GM21786 (cell line): ENCODE results near the gene AHCTF1.
"Not testable (repeated sequence)": the region's sequence is repeated elsewhere in the genome, so short reads cannot be mapped to it uniquely, and the experiment has no call there.

Source experiments
- ATAC-seq: cut with Tn5 transposase; IDR thresholded peaks from one replicate; pipeline ENCODE4 v1.9.1; 2021; ENCODE audit not compliant: unreplicated experiment

The AHCTF1 gene

GRCh38 chr1:246840761-246841160 lies 91.0 kb downstream of the AHCTF1 start:
- ATAC-seq: not testable (repeated sequence)

- ATAC-seq: no peak
Measured at GRCh38 chr1:246838118-246838456, 93.7 kb downstream of the AHCTF1 start.

- ATAC-seq: no peak
Measured at GRCh38 chr1:246837418-246838117, 94.2 kb downstream of the AHCTF1 start.

GRCh38 chr1:246836209-246836966 lies 95.4 kb downstream of the AHCTF1 start:
- ATAC-seq: no peak

GRCh38 chr1:246831543-246831942 lies 100.2 kb downstream of the AHCTF1 start:
- no peak for ATAC-seq

GRCh38 chr1:246828818-246829217 lies 102.9 kb downstream of the AHCTF1 start:
- no peak for ATAC-seq

GRCh38 chr1:246827396-246827795 lies 104.4 kb downstream of the AHCTF1 start:
- ATAC-seq: no peak

- ATAC-seq: no peak
Measured at GRCh38 chr1:246825557-246826175, 106.1 kb downstream of the AHCTF1 start.

- ATAC-seq: no peak
Measured at GRCh38 chr1:246824541-246824940, 107.2 kb downstream of the AHCTF1 start.

GRCh38 chr1:246822154-246822553 lies 109.6 kb downstream of the AHCTF1 start:
- not testable (repeated sequence) for ATAC-seq

- ATAC-seq: no peak
Measured at GRCh38 chr1:246820666-246821065, 111.1 kb downstream of the AHCTF1 start.

- ATAC-seq: not testable (repeated sequence)
Measured at GRCh38 chr1:246817778-246818177, 114.0 kb downstream of the AHCTF1 start.

- no peak for ATAC-seq
Measured at GRCh38 chr1:246815693-246816270, 116.0 kb downstream of the AHCTF1 start.

GRCh38 chr1:246814890-246815289 lies 116.9 kb downstream of the AHCTF1 start:
- no peak for ATAC-seq

- ATAC-seq: not testable (repeated sequence)
Measured at GRCh38 chr1:246813325-246813724, 118.4 kb downstream of the AHCTF1 start.

GRCh38 chr1:246811985-246812384 lies 119.8 kb downstream of the AHCTF1 start:
- ATAC-seq: no peak

GRCh38 chr1:246809473-246809872 lies 122.3 kb downstream of the AHCTF1 start:
- no peak for ATAC-seq

GRCh38 chr1:246805135-246805716 lies 126.5 kb downstream of the AHCTF1 start:
- no peak for ATAC-seq

- no peak for ATAC-seq
Measured at GRCh38 chr1:246803883-246804282, 127.9 kb downstream of the AHCTF1 start.

GRCh38 chr1:246803373-246803772 lies 128.4 kb downstream of the AHCTF1 start:
- no peak for ATAC-seq
